Measurements from ENCODE around the gene ZNF599. TPM values are rescaled to one million over a fixed set of nuclear protein-coding genes. Genes with fewer than 3 reads are reported as not detected.

Gene ZNF599
- total RNA-seq, 2 donors from 2014 or later: 5.3 to 5.7 TPM

- Histone ChIP-seq H3K9me3 (peaks cover 0 to 8% (median 0%) of the 10 kb centered on the region in 3 donors), H3K36me3 (replicated peaks in 1 of 2; ENCODE audit: insufficient read depth in 1 of 2, low read depth in 2 of 2) (peaks cover 5 to 11% of the 10 kb centered on the region in 2 donors), H3K27me3 (no peaks in the 10 kb centered on the region), H3K27ac (peak overlapping the region; percentile 93 to 99 (median 98)), H3K4me1 (peaks cover 35% of the 10 kb centered on the region), H3K4me3 (peak overlapping the region; percentile 52 to 70)
- ATAC-seq: peak; percentile 39
- intact Hi-C loops (cut with DNase I): no loop called here
- 1% methylated on average over 13 of the region's 13 CpGs for WGBS, 2 donors
- TF ChIP-seq CTCF (IDR thresholded peaks at IDR 0.05) (no peak), POLR2A (IDR thresholded peaks at IDR 0.05) (no peak)
- peak in 1 of 4 donors; percentile 85 for DNase-seq
Measured at GRCh38 chr19:34733266-34733745, 39.7 kb downstream of the ZNF599 start.

GRCh38 chr19:34732612-34733211 is 40.3 kb downstream of the ZNF599 start:
- TF ChIP-seq POLR2A (IDR thresholded peaks at IDR 0.05) (no peak), CTCF (IDR thresholded peaks at IDR 0.05) (no peak)
- Histone ChIP-seq H3K27me3 (no peaks in the 10 kb centered on the region), H3K36me3 (replicated peaks in 1 of 2; ENCODE audit: insufficient read depth in 1 of 2, low read depth in 2 of 2) (peaks cover 3 to 6% of the 10 kb centered on the region in 2 donors), H3K9me3 (peaks cover 0 to 4% (median 0%) of the 10 kb centered on the region in 3 donors), H3K4me1 (peaks cover 35% of the 10 kb centered on the region), H3K27ac (peak overlapping the region; percentile 22 to 99 (median 98)), H3K4me3 (peak overlapping the region; percentile 52 to 70)
- ATAC-seq: no peak
- DNase-seq: peak; percentile 15 to 31 (median 20)
- 16 to 22% methylated on average over 9 to 15 of the region's 15 CpGs for WGBS, 2 donors
- intact Hi-C loops (cut with DNase I): no loop called here

- no peak for ATAC-seq
- peaks cover 35% of the 10 kb centered on the region for H3K4me1 ChIP-seq
- no peak overlapping the region for H3K4me3 ChIP-seq
- H3K27ac ChIP-seq: no peak overlapping the region
- no peak for TF ChIP-seq POLR2A (IDR thresholded peaks at IDR 0.05)
- TF ChIP-seq CTCF (IDR thresholded peaks at IDR 0.05): no peak
- no peak for DNase-seq
- no peaks in the 10 kb centered on the region for H3K27me3 ChIP-seq
- 80 to 95% methylated on average over 5 to 6 of the region's 7 CpGs for WGBS, 2 donors
- H3K9me3 ChIP-seq: no peaks in the 10 kb centered on the region
- H3K36me3 ChIP-seq (replicated peaks in 1 of 2; ENCODE audit: insufficient read depth in 1 of 2, low read depth in 2 of 2): peaks cover 0 to 5% of the 10 kb centered on the region in 2 donors
- intact Hi-C loops (cut with DNase I): no loop called here
Measured at GRCh38 chr19:34731964-34732363, 41.1 kb downstream of the ZNF599 start.

GRCh38 chr19:34731019-34731829 is 41.8 kb downstream of the ZNF599 start:
- no peak overlapping the region for H3K4me3 ChIP-seq
- no peaks in the 10 kb centered on the region for H3K27me3 ChIP-seq
- 67 to 78% methylated on average over 11 of the region's 11 CpGs for whole genome bisulfite sequencing, 2 donors
- DNase-seq (peak; percentile 6 to 47 (median 27)), ATAC-seq (no peak)
- peaks cover 28% of the 10 kb centered on the region for H3K4me1 ChIP-seq
- no peak overlapping the region for H3K27ac ChIP-seq
- intact Hi-C loops (cut with DNase I): no loop called here
- H3K9me3 ChIP-seq: no peaks in the 10 kb centered on the region
- peaks cover 0 to 5% of the 10 kb centered on the region in 2 donors for H3K36me3 ChIP-seq (replicated peaks in 1 of 2; ENCODE audit: insufficient read depth in 1 of 2, low read depth in 2 of 2)
- TF ChIP-seq POLR2A (IDR thresholded peaks at IDR 0.05): no peak

- DNase-seq: no peak
- no peak for TF ChIP-seq POLR2A (IDR thresholded peaks at IDR 0.05)
- no peak for TF ChIP-seq CTCF (IDR thresholded peaks at IDR 0.05)
- intact Hi-C loops (cut with DNase I): no loop called here
- ATAC-seq: no peak
- Histone ChIP-seq H3K36me3 (replicated peaks in 1 of 2; ENCODE audit: insufficient read depth in 1 of 2, low read depth in 2 of 2) (no peaks in the 10 kb centered on the region), H3K4me3 (no peak overlapping the region), H3K9me3 (no peaks in the 10 kb centered on the region), H3K4me1 (no peaks in the 10 kb centered on the region), H3K27ac (no peak overlapping the region), H3K27me3 (no peaks in the 10 kb centered on the region)
- WGBS, 2 donors: 31 to 49% methylated on average over 6 of the region's 6 CpGs
Measured at GRCh38 chr19:34725400-34725799, 47.6 kb downstream of the ZNF599 start.

All from body of pancreas (tissue), 4 donors.